H1 (cell line): ENCODE results near the gene S100A6. TPM values are rescaled to one million over a fixed set of nuclear protein-coding genes. Genes with fewer than 3 reads are reported as not detected.

Experiments used
- E2F6 ChIP-seq: IDR thresholded peaks from 2 replicates; pipeline ENCODE4 v1.6.1; 2012; ENCODE audit warnings: inconsistent platforms
- EGR1 ChIP-seq: IDR thresholded peaks from 2 replicates; pipeline ENCODE4 v1.6.1; 2011; ENCODE audit warnings: low read depth, low read length, borderline replicate concordance
- KDM5A ChIP-seq: fragments of 200-600 bp; IDR thresholded peaks from 2 replicates; pipeline ENCODE4 v1.7.1; 2012; ENCODE audit warnings: mild to moderate bottlenecking, low read length, inconsistent platforms, mixed read lengths
- NRF1 ChIP-seq: IDR thresholded peaks from 2 replicates; pipeline ENCODE4 v1.6.1; 2011; ENCODE audit warnings: mild to moderate bottlenecking, low read depth, low read length, improper control_type of control experiment
- POLR2A ChIP-seq, 2 experiments: IDR thresholded peaks; 1 replicate in 1 of 2; 2 replicates in 1 of 2; pipeline ENCODE4 v1.6.1; 2011; ENCODE audit warnings: low read depth in 2 of 2, low read length in 2 of 2, mild to moderate bottlenecking in 2 of 2; ENCODE audit errors: control extremely low read depth in 1 of 2
- RFX5 ChIP-seq: IDR thresholded peaks from 2 replicates; pipeline ENCODE4 v1.6.1; 2011; ENCODE audit warnings: low read depth, low read length, improper control_type of control experiment, borderline replicate concordance
- RNF2 ChIP-seq: fragments of 200-900, 300-1000 bp; sonication (generic); IDR thresholded peaks from 2 replicates; pipeline ENCODE4 v1.7.1; 2016; ENCODE audit warnings: borderline replicate concordance, low read depth, mild to moderate bottlenecking, antibody characterized with exemption, low read length; ENCODE audit not compliant: poor library complexity, severe bottlenecking; ENCODE audit errors: missing control alignments
- SUZ12 ChIP-seq: fragments of 200-600 bp; sonication (generic); IDR thresholded peaks from 2 replicates; pipeline ENCODE4 v1.6.1; 2012; ENCODE audit warnings: mild to moderate bottlenecking, inconsistent platforms, low read length, moderate library complexity, mixed read lengths
- TEAD4 ChIP-seq: IDR thresholded peaks from 2 replicates; pipeline ENCODE4 v1.6.1; 2012; ENCODE audit warnings: low read depth, low read length, inconsistent platforms, mixed read lengths
- YY1 ChIP-seq: IDR thresholded peaks from 2 replicates; pipeline ENCODE4 v1.6.1; 2011; ENCODE audit warnings: low read depth, mild to moderate bottlenecking, low read length
- polyA plus RNA-seq, 7 experiments: library from polyadenylated mRNA; depleted of rRNA in 3 of 7; stranded (reverse) in 5 of 7; unstranded in 2 of 7; fragments of >200 nt in 5 of 7; fragments of 200-250 nt in 2 of 7; gene quantifications; 1 replicate in 5 of 7; 2 replicates in 1 of 7; 4 replicates in 1 of 7; pipeline versions ENCODE4 v1.2.1 to v1.2.3, GENCODE V29; 2011 to 2013; ENCODE audit warnings: missing spikeins in 2 of 7, mixed read lengths in 2 of 7
- total RNA-seq: library from RNA; stranded (reverse); fragmentation: NEBNext Ultra II Directional; extraction: Animal tissue kit (Norgen Biotek cat#: 25700); gene quantifications from 2 replicates; pipeline ENCODE4 v1.2.1, GENCODE V29; 2021
- TF ChIP-seq, protein P1 (sequence below): fragments of 300-600 bp; sonication (generic); IDR thresholded peaks from 2 replicates; pipeline ENCODE4 v1.7.1; 2012; ENCODE audit warnings: low read length, moderate library complexity, mild to moderate bottlenecking, inconsistent platforms; ENCODE audit not compliant: insufficient replicate concordance

Gene S100A6
- total and polyA plus RNA-seq, 2 of the 8 experiments (the other 6 are each of a cell fraction or from before 2014, with no cell fraction given): 11.1 to 63.0 TPM

GRCh38 chr1:153494976-153495535 is 40.7 kb downstream of the S100A6 start (continued):
- TF ChIP-seq NRF1 (no peak), POLR2A (IDR thresholded peaks at IDR 0.05; ENCODE audit: control extremely low read depth in 1 of 2, low read depth in 2 of 2, low read length in 2 of 2) (no peak), RFX5 (no peak), KDM5A (no peak), YY1 (0 out of 2 replicates have a peak, but pooled peaks have one; percentile 42), EGR1 (peak; percentile 17; the same call in 1 of the 2 replicates), SUZ12 (no peak), RNF2 (no peak), E2F6 (peak; percentile 55), TEAD4 (no peak)
- TF ChIP-seq, protein P1, sequence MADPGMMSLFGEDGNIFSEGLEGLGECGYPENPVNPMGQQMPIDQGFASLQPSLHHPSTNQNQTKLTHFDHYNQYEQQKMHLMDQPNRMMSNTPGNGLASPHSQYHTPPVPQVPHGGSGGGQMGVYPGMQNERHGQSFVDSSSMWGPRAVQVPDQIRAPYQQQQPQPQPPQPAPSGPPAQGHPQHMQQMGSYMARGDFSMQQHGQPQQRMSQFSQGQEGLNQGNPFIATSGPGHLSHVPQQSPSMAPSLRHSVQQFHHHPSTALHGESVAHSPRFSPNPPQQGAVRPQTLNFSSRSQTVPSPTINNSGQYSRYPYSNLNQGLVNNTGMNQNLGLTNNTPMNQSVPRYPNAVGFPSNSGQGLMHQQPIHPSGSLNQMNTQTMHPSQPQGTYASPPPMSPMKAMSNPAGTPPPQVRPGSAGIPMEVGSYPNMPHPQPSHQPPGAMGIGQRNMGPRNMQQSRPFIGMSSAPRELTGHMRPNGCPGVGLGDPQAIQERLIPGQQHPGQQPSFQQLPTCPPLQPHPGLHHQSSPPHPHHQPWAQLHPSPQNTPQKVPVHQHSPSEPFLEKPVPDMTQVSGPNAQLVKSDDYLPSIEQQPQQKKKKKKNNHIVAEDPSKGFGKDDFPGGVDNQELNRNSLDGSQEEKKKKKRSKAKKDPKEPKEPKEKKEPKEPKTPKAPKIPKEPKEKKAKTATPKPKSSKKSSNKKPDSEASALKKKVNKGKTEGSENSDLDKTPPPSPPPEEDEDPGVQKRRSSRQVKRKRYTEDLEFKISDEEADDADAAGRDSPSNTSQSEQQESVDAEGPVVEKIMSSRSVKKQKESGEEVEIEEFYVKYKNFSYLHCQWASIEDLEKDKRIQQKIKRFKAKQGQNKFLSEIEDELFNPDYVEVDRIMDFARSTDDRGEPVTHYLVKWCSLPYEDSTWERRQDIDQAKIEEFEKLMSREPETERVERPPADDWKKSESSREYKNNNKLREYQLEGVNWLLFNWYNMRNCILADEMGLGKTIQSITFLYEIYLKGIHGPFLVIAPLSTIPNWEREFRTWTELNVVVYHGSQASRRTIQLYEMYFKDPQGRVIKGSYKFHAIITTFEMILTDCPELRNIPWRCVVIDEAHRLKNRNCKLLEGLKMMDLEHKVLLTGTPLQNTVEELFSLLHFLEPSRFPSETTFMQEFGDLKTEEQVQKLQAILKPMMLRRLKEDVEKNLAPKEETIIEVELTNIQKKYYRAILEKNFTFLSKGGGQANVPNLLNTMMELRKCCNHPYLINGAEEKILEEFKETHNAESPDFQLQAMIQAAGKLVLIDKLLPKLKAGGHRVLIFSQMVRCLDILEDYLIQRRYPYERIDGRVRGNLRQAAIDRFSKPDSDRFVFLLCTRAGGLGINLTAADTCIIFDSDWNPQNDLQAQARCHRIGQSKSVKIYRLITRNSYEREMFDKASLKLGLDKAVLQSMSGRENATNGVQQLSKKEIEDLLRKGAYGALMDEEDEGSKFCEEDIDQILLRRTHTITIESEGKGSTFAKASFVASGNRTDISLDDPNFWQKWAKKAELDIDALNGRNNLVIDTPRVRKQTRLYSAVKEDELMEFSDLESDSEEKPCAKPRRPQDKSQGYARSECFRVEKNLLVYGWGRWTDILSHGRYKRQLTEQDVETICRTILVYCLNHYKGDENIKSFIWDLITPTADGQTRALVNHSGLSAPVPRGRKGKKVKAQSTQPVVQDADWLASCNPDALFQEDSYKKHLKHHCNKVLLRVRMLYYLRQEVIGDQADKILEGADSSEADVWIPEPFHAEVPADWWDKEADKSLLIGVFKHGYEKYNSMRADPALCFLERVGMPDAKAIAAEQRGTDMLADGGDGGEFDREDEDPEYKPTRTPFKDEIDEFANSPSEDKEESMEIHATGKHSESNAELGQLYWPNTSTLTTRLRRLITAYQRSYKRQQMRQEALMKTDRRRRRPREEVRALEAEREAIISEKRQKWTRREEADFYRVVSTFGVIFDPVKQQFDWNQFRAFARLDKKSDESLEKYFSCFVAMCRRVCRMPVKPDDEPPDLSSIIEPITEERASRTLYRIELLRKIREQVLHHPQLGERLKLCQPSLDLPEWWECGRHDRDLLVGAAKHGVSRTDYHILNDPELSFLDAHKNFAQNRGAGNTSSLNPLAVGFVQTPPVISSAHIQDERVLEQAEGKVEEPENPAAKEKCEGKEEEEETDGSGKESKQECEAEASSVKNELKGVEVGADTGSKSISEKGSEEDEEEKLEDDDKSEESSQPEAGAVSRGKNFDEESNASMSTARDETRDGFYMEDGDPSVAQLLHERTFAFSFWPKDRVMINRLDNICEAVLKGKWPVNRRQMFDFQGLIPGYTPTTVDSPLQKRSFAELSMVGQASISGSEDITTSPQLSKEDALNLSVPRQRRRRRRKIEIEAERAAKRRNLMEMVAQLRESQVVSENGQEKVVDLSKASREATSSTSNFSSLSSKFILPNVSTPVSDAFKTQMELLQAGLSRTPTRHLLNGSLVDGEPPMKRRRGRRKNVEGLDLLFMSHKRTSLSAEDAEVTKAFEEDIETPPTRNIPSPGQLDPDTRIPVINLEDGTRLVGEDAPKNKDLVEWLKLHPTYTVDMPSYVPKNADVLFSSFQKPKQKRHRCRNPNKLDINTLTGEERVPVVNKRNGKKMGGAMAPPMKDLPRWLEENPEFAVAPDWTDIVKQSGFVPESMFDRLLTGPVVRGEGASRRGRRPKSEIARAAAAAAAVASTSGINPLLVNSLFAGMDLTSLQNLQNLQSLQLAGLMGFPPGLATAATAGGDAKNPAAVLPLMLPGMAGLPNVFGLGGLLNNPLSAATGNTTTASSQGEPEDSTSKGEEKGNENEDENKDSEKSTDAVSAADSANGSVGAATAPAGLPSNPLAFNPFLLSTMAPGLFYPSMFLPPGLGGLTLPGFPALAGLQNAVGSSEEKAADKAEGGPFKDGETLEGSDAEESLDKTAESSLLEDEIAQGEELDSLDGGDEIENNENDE: no peak
